ENCODE results near the gene CES3.

Gene CES3

GRCh38 chr16:67014634-67015312, 53.7 kb downstream of the CES3 start:
- TF ChIP-seq CTCF (conservative IDR thresholded peaks at IDR 0.05; ENCODE audit: low read depth, low read length), result no peak

GRCh38 chr16:67015313-67015731, 54.3 kb downstream of the CES3 start:
- no peak overlapping the region for H3K4me3 ChIP-seq (ENCODE audit: low read length)
- TF ChIP-seq CTCF (conservative IDR thresholded peaks at IDR 0.05; ENCODE audit: low read depth, low read length), result no peak
- no peak for DNase-seq (ENCODE audit: low read depth)

More at GRCh38 chr16:67014634-67015312, 53.7 kb downstream of the CES3 start:
- H3K4me3 ChIP-seq (ENCODE audit: low read length), result peak overlapping the region; percentile 35
- DNase-seq (ENCODE audit: low read depth), result no peak

GRCh38 chr16:67016143-67016542, 55.1 kb downstream of the CES3 start:
- no peak for TF ChIP-seq CTCF (conservative IDR thresholded peaks at IDR 0.05; ENCODE audit: low read depth, low read length)
- no peak overlapping the region for H3K4me3 ChIP-seq (ENCODE audit: low read length)
- no peak for DNase-seq (ENCODE audit: low read depth)

GRCh38 chr16:67016681-67017420, 55.8 kb downstream of the CES3 start:
- no peak overlapping the region for H3K4me3 ChIP-seq (ENCODE audit: low read length)
- no peak for TF ChIP-seq CTCF (conservative IDR thresholded peaks at IDR 0.05; ENCODE audit: low read depth, low read length)
- DNase-seq (ENCODE audit: low read depth), result no peak

- no peak for DNase-seq (ENCODE audit: low read depth)
- no peak overlapping the region for H3K4me3 ChIP-seq (ENCODE audit: low read length)
- TF ChIP-seq CTCF (conservative IDR thresholded peaks at IDR 0.05; ENCODE audit: low read depth, low read length), result no peak
Observed at GRCh38 chr16:67017421-67017750, 56.3 kb downstream of the CES3 start.

GRCh38 chr16:67017810-67018488, 56.9 kb downstream of the CES3 start:
- no peak overlapping the region for H3K4me3 ChIP-seq (ENCODE audit: low read length)
- peak; percentile 69 for DNase-seq (ENCODE audit: low read depth)
- TF ChIP-seq CTCF (conservative IDR thresholded peaks at IDR 0.05; ENCODE audit: low read depth, low read length), result peak; percentile 80
